NCI-H2227 (cell line): ENCODE data around the gene CXorf66.
"Not testable (repeated sequence)": the region's sequence is repeated elsewhere in the genome, so short reads cannot be mapped to it uniquely, and the experiment has no call there.

ENCODE experiments used
- DNase-seq: peaks from one replicate; lab custom pipeline; 2025; ENCODE audit not compliant: unreplicated experiment; lab: John Stamatoyannopoulos, UW

The CXorf66 gene, protein sequence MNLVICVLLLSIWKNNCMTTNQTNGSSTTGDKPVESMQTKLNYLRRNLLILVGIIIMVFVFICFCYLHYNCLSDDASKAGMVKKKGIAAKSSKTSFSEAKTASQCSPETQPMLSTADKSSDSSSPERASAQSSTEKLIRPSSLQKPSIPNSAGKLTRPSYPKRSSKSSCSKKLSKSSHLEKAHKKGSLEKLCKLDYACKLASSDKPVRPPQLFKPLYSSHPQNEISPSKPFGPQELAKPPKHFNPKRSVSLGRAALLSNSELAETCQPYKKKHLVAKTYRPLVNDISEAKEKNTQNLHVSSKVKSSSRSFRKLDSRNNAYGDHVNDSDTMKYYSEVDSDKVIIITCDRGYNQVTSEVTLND

DNA sequence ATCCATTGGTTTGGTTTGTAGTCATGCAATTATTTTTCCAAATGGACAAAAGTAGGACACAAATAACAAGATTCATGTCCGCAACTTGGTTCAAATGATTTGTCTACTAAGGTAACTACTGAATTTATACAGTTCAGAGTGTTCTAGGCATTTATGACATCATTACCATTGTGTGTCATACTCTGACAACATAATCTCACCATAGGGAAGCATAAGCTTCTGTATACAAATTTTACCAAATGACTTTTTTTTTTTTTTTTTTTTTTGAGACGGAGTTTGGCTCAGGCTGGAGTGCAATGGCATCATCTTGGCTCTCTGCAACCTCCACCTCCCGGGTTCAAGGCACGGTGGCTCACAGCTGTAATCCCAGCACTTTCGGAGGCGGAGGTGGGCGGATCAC, at the start of gene CXorf66:
CXorf66 (minus strand) TSS at position 101 of the 400 bp plus-strand sequence; CDS start at position 76, 25 bp downstream.
- DNase-seq = no peak

DNA sequence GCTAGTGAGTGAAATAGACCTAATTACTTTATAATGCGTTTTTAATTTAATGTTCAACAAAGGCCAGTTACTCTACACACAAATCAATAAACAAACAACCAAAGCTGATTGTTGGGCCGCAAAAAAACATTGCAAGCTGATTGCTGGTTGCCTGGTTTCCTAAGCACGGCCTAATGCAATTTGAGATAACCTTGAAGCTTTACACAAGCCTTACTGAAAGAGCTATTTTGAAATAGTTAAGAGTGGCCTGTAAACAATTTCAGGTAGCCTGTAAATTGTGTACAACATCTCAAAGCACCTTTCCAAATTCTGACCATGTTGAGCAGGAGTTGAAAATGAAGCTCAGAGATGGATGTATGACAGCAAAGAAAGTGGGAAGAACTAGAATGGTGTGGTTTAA, 17.5 kb upstream of the CXorf66 start:
- no peak for DNase-seq

DNA sequence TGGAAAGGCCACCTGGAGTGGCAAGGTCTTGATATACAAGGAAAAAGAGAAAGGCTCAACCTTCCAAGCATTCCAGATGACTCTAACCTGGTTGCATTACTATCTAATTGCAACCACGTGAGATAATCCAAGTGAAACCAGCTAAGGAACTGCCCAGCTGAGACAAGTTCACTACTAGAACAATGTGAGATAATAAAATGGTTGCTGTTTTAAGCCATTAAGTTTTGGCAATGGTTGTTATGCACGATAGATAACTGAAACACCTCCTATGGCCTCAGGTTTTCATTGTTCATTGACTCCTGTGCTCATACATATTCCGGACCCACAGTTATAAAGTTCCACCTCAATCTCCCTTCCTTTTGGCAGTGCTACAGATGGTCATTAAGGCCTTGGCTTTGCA, 9.2 kb upstream of the CXorf66 start:
- DNase-seq = no peak

DNA sequence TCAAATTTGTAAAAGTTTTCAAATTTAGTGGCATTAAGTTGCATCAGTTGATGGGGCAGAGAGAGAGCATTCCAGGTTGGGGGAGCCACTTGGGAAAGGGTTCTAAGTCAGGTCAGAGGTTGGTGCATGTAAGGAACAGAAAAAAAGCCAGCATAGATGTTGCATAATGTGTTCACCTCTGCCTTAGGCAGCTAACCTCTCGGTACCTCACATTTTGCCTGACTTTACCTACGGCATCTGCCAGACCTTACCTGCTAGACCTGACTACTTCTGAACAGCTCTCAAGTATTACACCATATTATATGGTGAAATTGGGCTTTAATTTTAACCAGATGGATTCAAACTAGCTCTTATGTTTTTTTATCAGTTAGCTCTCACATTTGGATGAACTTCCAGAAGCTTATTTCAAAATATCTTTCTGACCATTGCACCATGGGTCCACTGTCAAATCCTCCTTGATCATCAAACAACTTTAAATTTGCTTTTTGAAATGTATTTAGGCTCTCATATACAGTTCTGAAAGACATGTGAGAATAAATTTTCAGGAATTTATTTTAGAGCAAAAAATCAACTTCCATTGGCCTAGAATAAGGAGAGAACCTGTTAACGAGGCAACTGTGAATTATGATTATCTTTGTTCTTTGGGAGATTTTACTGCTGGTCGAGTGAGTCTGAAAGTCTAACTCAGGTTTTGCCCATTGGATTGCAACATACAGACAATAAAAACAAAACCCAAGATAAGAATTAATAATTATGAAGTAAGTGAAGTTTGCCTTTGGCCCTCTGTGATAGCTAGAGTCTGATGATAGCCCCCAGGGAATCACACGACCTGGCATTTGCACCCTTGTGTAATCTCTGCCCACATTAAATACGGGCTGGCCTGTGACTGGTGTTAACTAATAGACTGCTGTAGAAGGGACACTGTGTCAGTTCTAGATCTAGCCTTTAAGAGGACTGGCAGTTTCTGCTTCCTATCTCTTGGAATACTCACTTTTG, 7.6 kb upstream of the CXorf66 start:
- no peak for DNase-seq

DNA sequence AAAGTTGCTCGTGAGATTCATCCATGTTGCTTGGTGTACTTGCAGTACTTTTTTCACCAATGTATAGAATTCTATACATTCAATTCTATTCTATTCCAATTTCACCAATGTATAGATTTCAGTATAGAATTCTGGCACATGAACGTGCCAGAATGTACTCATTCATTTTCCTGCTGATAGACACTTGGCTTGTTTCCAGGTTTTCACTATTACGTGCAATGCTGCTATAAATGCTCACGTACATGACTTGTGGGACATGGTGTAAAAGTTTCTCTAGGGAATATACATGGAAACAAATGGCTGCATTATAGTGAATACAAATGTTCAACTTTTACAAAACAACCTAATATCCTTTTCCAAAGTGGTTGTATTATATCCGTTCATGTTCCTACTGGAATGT, 6.8 kb upstream of the CXorf66 start:
- DNase-seq = no peak

DNA sequence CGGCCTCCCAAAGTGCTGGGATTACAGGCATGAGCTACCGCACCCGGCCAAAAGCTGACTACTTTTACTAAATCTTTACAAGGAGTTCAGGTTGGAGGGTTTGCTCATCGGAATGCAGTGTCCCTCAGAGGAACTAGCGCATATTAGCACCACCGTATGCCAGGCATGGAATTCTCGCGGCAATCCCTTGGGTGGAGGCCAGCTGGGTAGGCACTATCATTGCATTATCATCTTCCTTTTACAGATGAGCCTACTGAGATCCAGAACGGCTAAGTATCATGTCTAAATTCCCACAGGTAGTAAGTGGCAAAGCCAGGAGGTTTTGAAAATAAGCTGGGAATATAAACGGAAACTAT, 6.1 kb upstream of the CXorf66 start:
- no peak for DNase-seq

DNA sequence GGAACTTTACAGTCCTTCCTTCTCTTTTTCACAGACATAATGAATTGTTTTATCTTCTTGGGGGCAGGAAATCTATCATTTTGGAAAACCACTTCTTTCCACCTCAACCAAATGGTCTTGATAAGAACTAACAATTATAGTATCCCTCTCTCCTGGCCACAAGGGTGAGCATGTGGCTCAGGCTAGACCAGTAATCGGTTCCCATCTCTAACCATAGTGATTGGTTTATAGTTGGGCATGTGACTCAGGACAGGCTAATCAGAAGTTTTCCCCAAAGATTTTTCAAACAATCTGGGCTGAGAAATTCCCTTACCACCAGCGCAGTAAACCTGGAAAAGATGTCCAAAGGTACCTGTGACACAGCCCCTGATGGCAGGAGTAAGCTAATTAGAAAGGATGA, 4.0 kb upstream of the CXorf66 start:
- DNase-seq = no peak

DNA sequence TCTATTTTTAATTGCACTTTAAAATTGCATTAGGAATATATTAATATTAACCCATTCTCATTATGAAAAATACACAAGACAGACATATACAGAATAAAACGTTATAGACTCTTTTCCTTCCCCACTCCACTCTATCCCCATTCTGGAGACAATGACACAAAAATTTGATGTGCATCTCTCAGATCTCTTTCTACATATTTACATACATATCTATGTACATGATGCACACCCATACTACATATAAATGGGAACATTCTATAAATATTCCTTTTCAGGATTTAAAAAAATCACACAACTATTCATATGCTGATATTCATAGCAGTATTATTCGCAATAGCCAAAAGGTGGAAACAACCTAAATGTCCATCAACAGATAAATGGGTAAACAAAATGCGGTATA, 2.4 kb upstream of the CXorf66 start:
- no peak for DNase-seq

DNA sequence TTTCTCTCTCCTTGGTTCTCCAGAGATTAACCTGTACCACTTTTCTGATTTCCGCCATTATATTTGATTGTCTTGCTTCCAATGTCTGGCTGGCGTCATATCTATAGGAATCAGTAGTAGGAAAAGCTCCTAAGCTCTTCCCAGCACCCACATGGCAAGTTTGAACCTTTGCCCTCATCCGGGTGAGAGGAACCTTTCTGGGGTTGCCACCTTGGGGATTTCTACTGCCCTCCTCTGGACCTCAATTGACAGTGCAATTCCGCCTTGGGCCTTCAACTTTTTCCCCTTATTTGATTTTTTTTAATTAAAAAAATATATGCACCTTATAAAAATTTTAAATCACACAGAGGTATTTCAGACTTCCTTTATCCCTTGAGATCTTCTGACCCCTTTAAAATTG, 2.0 kb upstream of the CXorf66 start:
- no peak for DNase-seq

DNA sequence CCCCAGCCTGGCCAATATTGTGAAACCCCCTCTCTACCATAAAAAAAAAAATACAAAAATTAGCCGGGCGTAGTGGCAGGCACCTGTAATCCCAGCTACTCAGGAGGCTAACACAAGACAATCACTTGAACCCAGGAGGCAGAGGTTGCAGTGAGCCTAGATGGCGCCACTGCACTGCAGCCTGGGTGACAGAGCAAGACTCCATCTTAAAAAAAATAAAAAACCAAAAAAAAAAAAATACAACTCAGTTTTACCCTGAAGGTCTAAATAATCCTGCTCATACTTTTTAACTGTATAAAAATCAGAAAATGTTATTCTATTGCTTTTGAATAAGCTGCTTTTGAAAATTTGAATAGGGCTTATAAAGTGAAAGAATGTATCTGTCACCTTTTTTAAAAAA, 838 bp upstream of the CXorf66 start:
- DNase-seq = not testable (repeated sequence)

DNA sequence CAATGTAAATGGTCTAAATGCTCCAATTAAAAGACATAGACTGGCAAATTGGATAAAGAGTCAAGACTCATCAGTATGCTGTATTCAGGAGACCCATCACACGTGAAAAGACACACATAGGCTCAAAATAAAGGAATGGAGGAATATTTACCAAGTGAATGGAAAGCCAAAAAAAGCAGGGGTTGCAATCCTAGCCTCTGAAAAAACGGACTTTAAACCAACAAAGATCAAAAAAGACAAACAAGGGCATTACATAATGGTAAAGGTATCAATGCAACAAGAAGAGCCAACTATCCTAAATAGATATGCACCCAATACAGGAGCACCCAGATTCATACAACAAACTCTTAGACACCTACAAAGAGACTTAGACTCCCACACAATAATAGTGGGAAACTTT, 4.2 kb downstream of the CXorf66 start:
- DNase-seq = not testable (repeated sequence)

DNA sequence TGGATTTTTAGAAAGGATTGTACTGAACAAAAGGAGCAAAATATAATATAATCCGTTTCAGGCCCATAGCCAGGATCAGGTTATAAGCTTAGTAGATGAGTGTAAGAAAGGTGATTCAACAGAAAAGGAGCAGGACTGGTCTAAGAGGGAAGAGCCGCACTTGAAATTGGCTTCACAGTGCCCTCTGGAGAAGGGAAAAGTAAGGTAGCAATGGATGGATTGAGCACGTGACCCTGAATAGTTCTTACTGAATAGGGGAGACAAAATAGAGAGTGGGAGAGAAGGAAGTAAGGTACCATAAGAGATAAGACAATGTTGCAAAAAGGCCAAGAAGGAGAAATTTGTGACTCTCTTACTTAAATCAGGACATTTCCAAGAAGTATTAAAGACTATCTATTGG, 15.6 kb downstream of the CXorf66 start:
- no peak for DNase-seq

DNA sequence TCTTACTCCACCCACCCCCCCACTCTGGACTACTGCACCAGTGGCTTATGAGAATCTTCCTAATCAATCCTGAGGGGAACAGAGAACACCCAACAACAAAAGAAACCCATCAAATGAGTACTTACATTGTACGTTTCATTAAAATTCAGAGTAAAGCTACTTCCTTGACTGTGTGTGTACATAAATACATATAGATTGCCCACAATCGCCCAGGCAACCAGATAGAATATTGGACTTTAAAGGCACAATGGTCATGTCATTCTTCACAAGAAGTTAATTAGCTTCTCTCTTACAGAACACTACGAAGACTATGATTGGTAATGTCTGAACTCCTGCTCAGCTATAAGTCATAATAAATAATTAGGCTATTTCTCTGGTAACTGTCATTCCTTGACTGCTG, 20.2 kb downstream of the CXorf66 start:
- DNase-seq = no peak

DNA sequence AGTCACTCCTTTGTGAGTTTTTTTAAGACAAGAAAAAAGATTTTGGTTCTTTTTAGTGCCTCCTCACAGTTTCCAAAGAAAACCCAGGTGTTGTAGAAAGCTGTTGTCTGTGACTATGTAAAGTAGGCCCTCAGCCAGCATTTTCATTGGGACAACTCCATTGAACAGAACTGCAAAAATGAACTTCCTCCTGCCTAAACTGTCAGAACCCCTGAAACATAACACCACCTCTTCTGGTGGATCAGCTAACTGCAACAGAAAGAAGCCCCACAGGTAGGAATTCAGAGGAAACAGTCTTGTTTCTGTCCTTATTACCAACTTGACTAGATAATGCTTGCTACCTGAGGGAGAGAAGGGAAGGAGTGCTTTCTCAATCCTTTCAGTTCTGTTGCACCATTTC, 29.1 kb downstream of the CXorf66 start:
- no peak for DNase-seq

DNA sequence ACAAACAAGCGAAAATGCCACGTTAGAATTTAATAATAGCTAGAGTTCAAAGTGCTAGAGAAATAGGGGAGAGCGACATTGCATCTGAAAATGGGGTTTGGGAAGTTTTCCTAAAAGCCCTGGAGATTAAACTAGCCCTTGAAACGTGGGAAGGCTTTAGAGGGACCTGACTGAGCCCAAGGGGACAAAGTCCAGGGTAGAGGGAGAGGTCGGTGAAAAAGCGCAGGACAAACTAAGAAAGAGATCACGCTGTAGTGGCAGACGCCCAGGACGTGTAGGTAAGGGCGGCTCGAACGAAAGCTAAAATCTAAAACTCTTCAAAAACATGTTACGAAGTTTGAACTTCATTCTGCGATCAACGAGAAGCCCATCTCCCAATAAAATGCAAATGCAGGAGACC, 31.4 kb downstream of the CXorf66 start:
- DNase-seq = no peak

DNA sequence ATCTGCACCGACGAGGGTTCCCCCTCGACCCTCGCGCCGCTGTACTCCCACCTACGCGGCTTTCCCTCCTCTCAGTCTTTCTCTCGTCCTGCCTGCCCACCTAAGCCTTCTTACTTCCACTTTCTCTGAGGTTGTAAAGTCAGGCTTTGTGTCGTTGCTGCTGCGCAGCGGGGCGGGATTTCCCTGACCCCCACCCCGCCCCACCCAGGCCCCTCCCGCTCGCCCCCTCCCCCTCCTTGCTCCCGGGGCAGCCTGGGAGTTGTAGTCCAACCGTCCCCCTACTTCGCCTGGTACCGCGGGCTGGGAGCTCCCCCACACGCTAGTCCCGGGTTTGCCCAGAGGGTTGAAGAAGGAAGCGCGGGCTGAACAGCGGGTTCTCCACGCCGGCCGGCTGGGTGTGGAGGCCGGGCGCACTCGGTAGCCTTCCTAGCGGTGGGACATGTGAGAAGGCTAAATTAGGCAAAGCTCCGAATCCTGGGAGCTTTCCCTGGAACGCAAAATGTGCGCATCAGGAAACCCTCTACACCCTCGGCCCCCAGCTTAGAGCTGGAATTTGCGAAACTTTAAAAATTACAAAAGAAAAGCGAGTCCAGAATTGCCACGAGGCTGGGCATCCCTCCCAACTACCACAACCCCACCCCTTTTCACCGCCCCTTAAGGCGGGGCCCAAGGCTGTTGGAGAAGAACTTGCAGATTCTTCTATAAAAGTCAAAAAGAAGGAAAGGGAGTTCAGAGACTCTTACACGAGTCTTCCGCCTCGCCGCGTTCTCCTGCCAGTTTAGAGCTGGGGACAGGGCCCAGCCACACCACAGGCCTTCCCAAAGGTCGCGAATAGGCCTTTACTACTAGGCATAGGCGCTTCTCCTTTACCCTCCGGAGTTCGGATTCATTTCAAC, 32.2 kb downstream of the CXorf66 start, which contains the start of gene ATP11C:
ATP11C (minus strand) TSS at position 153 of the 896 bp plus-strand sequence. CDS start 1,011 bp downstream, outside the sequence.
- peak; percentile 55 for DNase-seq

DNA sequence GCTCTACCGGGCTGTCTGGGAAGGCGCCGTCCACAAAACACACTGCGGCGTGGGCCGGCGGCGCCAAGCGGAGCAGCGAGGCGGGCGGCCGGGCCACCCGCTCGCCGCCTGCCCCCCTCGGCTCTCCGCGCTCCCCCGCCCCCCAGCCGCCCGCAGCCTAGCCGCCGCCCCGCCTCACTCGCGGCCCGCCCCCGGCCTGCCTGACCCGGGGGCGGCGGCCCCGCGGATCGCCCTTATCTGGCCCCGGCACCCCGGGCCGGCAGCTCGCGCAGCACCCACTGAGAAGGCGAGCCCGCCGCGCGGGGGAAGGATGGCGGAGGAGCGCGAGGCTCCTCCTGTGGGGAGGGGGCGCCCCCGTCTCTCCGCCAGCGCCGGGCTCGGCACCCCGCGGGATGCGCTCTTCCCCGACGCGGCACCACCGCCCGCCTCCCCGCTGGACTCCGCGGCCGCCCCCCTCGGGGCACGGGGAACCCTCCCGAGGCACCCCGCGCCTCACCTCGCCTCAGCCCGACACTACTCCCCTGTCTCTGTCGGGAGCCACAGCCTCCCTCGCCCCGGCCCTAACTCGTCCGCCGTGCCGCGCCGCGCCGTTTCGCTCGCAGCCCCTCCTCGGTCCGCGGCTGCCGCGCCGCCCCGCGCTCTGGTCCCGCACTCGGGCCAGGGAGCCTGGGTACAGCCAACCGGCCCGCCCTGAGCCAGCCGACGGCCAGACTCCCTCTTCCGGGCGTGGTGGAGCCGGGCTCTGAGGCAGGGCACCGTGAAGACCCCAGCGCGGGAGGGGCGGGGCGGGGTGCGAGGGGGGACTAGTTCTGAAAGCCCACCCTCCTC, 33.0 kb downstream of the CXorf66 start:
- DNase-seq = peak; percentile 52

DNA sequence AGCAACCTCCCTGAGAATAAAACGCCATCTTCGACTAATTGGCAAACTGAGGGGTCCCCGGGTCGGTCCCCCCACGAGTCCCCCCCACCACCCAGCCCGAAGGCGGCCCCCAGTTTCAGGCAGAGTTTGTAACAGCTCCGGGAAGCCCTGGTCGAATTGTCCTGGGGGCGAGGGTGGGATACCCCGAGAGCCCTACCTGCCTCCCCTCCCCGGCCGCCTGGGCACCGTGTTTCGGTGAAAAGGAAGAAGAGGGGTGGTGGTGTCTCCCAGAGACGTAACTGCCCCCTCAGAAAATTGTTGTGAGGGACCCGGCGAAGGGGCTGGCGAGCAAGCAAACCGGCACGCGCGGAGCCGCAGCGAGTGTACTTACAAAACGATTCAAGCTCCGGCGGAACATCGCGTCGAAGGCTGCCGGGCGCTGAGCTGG, 33.7 kb downstream of the CXorf66 start:
- DNase-seq = no peak

DNA sequence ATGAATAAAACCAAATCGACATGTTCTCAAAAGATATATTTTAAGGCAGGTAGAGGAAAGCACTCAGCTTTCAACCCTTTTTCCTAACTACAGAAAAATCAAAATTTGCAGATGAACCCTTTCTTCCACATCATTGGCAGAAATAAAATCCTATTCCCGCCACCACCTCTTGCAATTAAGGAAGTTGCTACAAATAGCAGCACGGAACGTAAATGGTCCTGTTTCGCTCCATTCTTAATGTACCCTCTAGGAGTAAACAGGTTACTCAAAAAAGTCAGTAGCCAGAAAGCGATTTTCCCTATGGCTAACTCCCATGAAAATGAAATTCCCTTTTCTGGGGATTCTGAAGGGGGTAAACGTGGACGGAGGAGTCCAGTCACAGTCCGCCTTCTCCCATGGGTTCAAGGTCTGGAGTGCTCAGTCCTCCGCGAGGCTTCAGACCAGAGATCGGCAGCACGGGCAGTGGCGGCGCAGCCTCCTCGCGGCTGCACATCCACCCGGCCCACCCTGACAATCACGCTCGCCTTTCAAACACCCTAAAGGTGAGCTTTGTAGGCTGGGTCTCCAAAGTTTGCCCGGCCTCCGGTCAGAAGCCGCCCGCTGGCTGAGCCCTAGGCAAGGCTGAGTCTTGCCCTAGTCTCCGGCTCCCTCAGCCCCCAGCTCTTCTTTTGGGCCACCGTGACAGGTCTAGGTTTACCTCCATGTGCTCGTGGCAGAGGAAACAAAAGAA, 34.2 kb downstream of the CXorf66 start:
- no peak for DNase-seq
